HG03575 (cell line): ENCODE results near the gene TCF20.

Source experiments
- ATAC-seq: cut with Tn5 transposase; IDR thresholded peaks from one replicate; pipeline ENCODE4 v1.9.1; 2021; ENCODE audit not compliant: unreplicated experiment, insufficient number of reproducible peaks, low FRiP score; ENCODE audit errors: extremely low read depth

TCF20 gene

DNA sequence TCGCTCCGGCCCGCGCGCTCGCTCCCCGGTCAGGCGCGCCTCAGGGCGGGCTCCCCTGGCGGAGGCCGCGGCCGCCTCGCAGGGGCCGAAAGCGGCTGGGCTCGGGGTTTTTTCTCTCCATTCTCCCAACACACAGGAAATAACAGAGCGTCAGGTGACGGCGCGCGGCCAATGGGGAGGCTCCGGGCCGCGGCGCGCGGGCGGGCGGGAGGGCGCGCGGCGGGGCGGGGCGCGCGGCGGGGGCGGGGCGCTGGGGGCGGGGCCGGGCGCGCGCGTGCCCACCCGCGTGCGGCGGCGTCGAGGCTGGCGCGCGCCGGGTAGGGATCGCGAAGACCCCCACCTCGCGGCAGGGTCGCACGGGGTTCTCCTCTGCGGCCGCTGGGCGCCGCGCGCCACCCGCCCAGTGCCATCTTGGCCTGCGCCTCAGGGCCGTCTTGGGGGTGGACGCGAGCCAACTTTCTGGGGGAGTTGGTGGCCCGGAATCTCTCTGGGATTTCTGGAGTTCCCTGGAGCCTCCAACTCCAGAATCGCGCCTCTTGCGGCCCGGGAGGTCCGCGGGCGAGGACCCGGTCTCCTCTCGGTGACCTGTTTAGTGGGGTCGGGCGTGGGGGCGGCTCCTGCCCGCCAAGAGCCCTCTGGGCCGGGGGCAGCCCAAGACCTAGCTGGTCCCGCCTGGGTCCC lies at the start of gene TCF20:
TCF20 (minus strand) TSS at position 144 of the 681 bp plus-strand sequence. CDS start 55,348 bp downstream, outside the sequence.
- no peak for ATAC-seq

- ATAC-seq, result no peak
Observed at GRCh38 chr22:42319386-42319785, 48.9 kb upstream of the TCF20 start.

- no peak for ATAC-seq
Observed at GRCh38 chr22:42318967-42319366, 48.5 kb upstream of the TCF20 start.

DNA sequence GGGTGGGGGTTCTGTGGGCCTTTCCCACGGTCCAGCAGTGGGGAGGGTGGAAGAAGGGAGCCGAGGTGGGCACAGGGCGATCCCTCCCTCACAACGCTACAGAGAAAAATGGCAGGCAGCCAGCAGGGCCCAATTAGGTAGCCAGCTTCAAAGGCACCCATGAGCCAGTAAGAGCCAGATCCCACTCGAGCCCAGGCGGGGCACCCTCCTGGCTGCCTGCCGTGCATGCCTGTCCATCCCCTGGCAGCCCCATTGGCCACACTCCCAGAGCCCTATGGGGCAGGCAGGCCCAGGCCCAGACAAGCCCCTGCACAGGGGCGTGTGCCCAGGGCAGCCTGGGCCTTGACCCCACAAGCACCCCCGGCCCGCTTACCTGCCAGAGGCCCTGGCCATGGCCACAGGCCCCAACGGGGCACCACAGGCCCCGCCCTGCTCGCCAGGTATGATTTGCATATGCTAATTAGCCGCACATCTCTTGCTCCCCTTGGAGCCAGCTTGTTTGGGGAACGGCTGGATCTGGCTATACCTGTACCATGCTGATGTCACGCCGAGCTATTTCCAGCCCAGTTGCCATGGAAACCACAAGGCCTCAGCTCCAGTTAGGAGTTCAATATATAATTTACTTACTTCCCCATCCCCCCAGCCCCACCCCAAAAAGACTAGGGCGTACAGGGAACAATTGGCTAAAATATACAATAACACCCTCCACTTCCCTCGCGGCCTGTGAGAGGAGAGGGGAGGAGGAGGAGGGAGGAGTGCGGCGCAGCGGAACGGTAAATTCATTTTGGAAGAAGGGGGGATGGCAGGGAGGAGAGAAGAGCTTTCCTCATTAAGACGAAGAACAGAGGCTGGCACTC lies 47.5 kb upstream of the TCF20 start:
- ATAC-seq, result no peak

- no peak for ATAC-seq
Observed at GRCh38 chr22:42317008-42317407, 46.6 kb upstream of the TCF20 start.

- ATAC-seq, result no peak
Observed at GRCh38 chr22:42315392-42315756, 44.9 kb upstream of the TCF20 start.

DNA sequence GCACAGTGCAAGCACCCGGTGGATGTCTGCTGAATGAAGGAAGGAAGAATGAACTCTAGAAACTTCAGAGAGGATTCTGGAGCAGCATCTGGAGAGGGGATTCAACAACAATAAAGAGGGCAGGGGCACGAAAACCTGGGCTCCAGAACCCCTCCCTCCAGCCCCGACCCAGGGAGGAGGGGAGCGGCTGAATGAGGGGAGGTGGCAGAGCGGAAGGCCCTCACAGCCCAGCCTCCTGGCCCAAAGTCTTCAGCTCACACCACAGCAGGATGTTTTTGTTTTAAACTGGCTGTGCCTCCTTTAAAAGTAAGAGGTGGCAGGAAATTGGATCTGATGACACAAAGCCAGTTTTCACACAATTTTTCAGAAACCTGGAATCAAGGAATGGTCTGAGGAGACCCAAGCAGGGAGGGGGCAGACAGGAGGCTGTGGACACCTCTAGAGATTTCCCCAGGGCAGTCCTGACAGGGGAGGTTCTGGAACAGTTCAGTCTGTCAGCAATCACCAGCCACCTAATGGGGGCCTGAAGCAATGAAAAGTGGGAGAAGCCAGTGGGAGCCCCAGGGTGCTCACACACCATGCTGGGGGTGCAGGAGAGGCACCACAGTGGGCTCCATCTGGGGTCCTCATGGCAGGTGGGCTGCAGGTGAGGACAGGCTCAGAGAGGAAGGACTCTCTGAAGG lies 44.4 kb upstream of the TCF20 start:
- no peak for ATAC-seq

- ATAC-seq, result no peak
Observed at GRCh38 chr22:42313804-42314581, 43.5 kb upstream of the TCF20 start.

GRCh38 chr22:42313204-42313603 lies 42.8 kb upstream of the TCF20 start:
- no peak for ATAC-seq

DNA sequence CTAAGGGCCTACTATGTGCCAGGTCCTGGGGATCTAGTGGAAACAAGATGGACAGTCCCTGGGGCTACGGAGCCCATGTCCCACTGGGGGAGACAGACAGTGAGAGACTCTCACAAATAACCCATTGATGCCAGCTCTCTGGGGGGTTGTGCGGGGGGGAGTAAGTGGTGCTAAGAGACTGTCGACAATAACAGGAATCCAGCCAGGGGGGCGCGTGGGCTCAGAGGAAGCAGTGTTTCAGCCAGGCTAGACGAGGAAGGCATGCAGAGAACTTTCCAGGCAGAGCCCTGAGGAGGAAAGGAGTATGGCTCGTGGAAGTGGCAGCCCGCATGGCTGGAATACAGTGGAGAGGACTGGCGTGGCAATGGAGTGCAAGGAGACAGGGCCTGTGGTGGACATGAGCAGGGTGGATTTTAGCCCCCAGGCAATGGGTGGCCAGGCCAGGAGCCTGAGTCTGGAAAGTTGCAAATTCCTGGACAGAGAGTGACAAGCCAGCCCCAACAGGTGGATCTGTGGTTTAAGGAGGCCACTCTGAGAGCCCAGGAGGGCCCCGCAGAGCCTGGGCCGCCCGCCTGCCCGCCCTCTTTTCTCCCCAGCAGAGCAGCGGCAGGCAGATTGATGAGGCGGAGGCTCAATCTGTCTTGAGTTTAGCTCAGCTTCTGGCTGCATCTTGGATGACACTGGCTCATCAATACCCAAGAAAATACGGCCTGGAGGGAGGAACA lies 40.0 kb upstream of the TCF20 start:
- no peak for ATAC-seq

GRCh38 chr22:42309865-42310264 lies 39.4 kb upstream of the TCF20 start:
- no peak for ATAC-seq

DNA sequence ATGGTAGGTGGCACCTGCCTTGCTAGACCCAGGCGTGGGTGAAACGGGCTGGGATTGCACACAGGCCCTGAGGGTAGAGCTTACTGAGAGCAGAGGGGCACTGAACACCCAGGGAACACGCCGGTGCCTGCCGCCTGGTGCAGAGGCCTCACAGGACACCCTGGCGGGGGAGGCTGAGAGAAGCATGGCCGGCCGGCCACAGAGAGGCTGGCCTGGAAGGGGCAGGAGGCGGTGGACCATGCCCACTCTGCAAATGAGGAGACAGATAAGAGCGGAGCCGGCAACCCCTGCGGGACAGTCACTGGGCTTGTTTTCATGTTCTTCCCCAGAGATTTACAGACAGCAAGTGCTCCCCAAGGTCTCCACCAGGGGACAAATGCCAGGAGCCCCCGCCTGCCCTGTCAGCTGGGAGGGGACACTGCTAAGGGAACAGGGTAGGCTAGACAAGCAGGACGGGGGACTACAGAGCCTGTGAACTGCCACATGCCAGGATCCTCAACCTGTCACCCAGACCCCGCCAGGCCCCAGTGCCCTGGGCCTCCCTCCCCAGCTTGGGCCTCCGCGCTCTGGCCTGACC lies 38.5 kb upstream of the TCF20 start:
- no peak for ATAC-seq

DNA sequence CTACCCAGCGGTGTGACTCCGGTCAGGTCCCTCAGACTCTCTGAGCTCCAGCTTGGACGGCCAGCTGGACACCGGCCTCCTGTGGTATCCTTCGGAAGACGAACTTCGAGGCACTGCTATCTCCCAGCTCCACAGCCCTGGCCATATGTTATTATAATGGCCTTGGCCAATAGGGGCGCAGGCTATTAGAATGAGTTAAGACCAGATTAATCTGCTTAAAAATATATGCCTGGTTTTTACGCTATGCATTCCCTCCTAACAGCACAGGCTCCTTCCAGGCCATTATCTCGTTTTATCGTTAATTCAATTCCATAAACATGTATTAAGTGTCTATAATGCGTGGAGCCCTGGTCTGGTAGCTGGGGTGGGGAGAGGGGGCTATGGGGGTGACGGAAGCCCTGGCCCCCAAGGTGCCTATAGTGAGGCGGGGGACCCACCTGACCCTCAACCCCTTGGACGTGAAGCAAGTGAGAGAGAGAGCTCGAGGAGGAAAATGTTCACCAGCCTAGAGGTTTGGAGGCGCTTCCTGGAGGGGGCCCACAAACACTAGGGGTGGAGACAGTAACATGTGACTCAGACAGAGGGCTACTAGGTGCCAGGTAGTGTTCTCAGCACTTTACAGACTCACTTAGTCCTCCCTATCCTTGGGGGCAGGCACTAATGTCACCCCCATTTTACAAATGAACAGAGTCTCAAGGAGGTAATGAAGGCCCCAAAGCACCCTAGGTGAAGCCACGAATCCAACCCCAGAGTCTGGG lies 37.5 kb upstream of the TCF20 start:
- no peak for ATAC-seq

DNA sequence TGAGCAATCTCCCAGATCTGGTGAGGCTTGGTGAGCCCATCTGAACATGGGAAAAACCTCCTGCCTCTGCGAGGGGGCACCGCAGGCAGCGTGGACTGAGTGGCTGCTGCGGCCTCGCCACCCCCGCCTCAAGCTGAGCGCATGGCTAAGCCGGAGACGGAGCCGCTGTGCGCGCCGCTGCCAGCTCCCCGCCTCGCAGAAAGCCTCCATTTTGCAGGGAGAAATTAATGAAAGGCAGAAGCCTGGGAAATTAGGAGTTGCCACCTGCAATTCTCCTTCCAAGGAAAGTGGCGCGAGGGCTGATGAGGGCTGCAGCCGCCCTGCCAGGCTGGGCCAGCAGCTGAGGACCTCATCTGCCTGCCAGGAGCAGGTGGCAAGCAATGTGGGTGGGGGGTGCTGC lies 35.6 kb upstream of the TCF20 start:
- ATAC-seq, result no peak

DNA sequence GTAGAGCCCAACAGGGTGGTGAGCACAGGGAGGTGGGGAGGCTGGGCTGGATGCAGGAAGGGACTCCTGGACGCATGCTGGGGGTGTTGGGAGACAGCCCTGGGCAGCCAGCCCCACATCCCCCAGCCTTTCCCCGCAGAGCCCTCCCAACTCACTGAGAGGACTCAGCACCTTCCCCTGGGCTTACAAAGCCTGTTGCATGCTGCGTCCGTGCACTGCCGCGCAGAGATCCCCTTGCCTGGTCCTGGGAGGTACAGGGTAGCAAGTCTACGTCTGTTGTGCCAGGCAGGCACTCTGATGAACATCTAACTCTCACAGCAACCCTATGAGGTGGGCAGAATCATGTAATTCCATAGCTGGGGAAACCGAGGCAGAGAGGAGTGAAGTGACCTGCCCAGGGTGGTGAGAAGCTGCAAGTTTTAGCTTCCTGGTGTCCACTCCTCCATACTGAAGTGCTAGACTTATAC lies 33.9 kb upstream of the TCF20 start:
- no peak for ATAC-seq

GRCh38 chr22:42303396-42304323 lies 33.2 kb upstream of the TCF20 start:
- ATAC-seq, result no peak

GRCh38 chr22:42301742-42302102 lies 31.3 kb upstream of the TCF20 start:
- no peak for ATAC-seq
